ENCODE measurements around the gene GNA15.
"Not testable (repeated sequence)": the region's sequence is repeated elsewhere in the genome, so short reads cannot be mapped to it uniquely, and the experiment has no call there.

GNA15 gene

GRCh38 chr19:3198901-3199700 is 63.3 kb downstream of the GNA15 start:
- no peak for TF ChIP-seq CTCF (IDR thresholded peaks at IDR 0.05; ENCODE audit: low read depth, low read length)
- no peak overlapping the region for H3K4me3 ChIP-seq (ENCODE audit: low read depth, low read length)
- in situ Hi-C loops (cut with HindIII; ENCODE audit: low sequenced_read_pairs), result no loop called here
- DNase-seq (ENCODE audit: low read depth, low spot score), result no peak

- no peak for DNase-seq (ENCODE audit: low read depth, low spot score)
- no peak for TF ChIP-seq CTCF (IDR thresholded peaks at IDR 0.05; ENCODE audit: low read depth, low read length)
- in situ Hi-C loops (cut with HindIII; ENCODE audit: low sequenced_read_pairs), result no loop called here
- H3K4me3 ChIP-seq (ENCODE audit: low read depth, low read length), result no peak overlapping the region
Measured at GRCh38 chr19:3201072-3201700, 65.4 kb downstream of the GNA15 start.

- H3K4me3 ChIP-seq (ENCODE audit: low read depth, low read length), result no peak overlapping the region
- in situ Hi-C loops (cut with HindIII; ENCODE audit: low sequenced_read_pairs), result no loop called here
- DNase-seq (ENCODE audit: low read depth, low spot score), result no peak
- no peak for TF ChIP-seq CTCF (IDR thresholded peaks at IDR 0.05; ENCODE audit: low read depth, low read length)
Measured at GRCh38 chr19:3201911-3202310, 66.1 kb downstream of the GNA15 start.

GRCh38 chr19:3202346-3202745 is 66.5 kb downstream of the GNA15 start:
- TF ChIP-seq CTCF (IDR thresholded peaks at IDR 0.05; ENCODE audit: low read depth, low read length), result no peak
- in situ Hi-C loops (cut with HindIII; ENCODE audit: low sequenced_read_pairs), result no loop called here
- no peak overlapping the region for H3K4me3 ChIP-seq (ENCODE audit: low read depth, low read length)
- DNase-seq (ENCODE audit: low read depth, low spot score), result no peak

GRCh38 chr19:3202895-3203294 is 67.1 kb downstream of the GNA15 start:
- H3K4me3 ChIP-seq (ENCODE audit: low read depth, low read length); DNase-seq (ENCODE audit: low read depth, low spot score); in situ Hi-C loops (cut with HindIII; ENCODE audit: low sequenced_read_pairs): not testable (repeated sequence)

- in situ Hi-C loops (cut with HindIII; ENCODE audit: low sequenced_read_pairs), result no loop called here
- no peak overlapping the region for H3K4me3 ChIP-seq (ENCODE audit: low read depth, low read length)
- TF ChIP-seq CTCF (IDR thresholded peaks at IDR 0.05; ENCODE audit: low read depth, low read length), result no peak
- DNase-seq (ENCODE audit: low read depth, low spot score), result no peak
Measured at GRCh38 chr19:3203805-3204645, 68.2 kb downstream of the GNA15 start.
